Subcutaneous adipose tissue (tissue), 4 donors: ENCODE data around the gene FAM131C. TPM values are rescaled to one million over a fixed set of nuclear protein-coding genes. Genes with fewer than 3 reads are reported as not detected.

Experiments used
- total RNA-seq, 4 donors: library from RNA; depleted of rRNA; stranded (reverse); fragments of >200 nt; gene quantifications; one replicate each; pipeline ENCODE4 v1.1.0, GENCODE V29; 2016
- TF ChIP-seq, protein P1 (sequence below): fragments of 450-650 bp; IDR thresholded peaks from one replicate; pipeline ENCODE4 v1.5.1; 2016; ENCODE audit warnings: low read depth, mild to moderate bottlenecking, control low read depth, antibody characterized with exemption, moderate library complexity

Gene FAM131C
- total RNA-seq, 4 donors from 2014 or later = 0.51 TPM; not detected in 3

- TF ChIP-seq, protein P1, sequence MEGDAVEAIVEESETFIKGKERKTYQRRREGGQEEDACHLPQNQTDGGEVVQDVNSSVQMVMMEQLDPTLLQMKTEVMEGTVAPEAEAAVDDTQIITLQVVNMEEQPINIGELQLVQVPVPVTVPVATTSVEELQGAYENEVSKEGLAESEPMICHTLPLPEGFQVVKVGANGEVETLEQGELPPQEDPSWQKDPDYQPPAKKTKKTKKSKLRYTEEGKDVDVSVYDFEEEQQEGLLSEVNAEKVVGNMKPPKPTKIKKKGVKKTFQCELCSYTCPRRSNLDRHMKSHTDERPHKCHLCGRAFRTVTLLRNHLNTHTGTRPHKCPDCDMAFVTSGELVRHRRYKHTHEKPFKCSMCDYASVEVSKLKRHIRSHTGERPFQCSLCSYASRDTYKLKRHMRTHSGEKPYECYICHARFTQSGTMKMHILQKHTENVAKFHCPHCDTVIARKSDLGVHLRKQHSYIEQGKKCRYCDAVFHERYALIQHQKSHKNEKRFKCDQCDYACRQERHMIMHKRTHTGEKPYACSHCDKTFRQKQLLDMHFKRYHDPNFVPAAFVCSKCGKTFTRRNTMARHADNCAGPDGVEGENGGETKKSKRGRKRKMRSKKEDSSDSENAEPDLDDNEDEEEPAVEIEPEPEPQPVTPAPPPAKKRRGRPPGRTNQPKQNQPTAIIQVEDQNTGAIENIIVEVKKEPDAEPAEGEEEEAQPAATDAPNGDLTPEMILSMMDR = no peak
Observed at GRCh38 chr1:16081636-16082035, 8.2 kb upstream of the FAM131C start.

GRCh38 chr1:16080422-16081150 lies 7.1 kb upstream of the FAM131C start:
- TF ChIP-seq, protein P1 = no peak

GRCh38 chr1:16078925-16079656 lies 5.6 kb upstream of the FAM131C start:
- TF ChIP-seq, protein P1 = no peak

DNA sequence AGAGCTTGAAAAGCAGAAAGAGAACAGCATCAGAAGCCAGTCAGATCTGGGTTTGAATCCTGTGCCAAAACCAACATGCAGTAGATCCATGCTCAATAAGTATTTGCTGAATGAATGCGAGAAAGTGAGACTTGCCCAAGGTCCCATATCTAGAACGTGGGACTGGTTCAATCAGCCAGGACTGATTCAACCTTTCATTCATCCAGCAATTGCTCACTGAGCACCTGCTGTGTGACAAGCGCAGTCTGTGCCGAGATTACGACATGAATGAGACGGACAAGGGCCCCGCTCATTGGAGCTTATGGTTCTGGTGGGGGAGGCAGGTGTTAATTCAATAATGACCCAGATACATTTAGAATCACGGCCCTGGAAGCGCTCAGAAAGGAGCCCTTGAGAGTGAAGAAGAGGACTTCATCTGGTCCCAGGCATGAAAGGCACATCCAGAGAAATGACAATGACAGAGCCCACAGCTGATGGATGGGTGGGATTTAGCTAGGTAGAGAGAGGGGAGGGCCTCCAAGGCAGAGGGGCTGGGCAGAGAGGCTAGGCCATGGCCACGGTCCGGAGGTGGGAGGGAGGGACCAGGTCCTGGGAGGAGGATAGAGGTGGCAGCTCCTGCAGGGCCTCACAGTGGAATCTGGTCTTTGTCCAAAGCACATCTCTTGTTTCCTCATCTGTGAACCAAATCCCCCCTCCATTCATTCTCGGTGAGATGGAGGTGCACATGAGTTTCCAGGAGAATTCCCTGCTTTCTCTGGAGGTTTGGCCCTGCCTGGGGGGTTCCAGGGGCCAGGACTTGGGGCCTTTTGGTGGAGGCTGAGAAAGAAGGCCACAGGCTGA lies 4.2 kb upstream of the FAM131C start:
- TF ChIP-seq, protein P1 = no peak

DNA sequence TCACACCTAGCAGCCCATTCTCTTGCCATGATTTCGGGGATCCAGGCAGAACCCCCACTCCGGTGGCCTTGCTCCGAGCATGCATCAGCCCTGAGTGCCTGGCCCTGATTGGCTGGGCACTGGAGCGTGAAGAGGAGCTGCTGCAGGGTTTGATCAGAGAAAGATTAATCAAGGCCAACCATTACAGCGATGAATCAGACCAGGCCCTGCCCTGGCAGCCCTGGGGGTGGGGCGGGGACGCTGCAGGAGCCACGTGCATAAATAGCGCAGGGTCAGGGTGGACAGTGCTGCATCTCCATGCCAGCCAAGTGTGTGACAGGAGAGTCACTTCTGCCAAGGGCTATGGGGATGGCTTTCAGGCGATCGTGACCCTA lies 3.4 kb upstream of the FAM131C start:
- TF ChIP-seq, protein P1 = no peak

- TF ChIP-seq, protein P1 = no peak
Observed at GRCh38 chr1:16076031-16076864, 2.8 kb upstream of the FAM131C start.
